K562 (cell line): ENCODE measurements around the gene EPHX1. TPM values are rescaled to one million over a fixed set of nuclear protein-coding genes. Genes with fewer than 3 reads are reported as not detected.

ENCODE experiments used
- AFF4 ChIP-seq: sonication (generic); formaldehyde crosslinking; IDR thresholded peaks from 2 replicates; pipeline ENCODE4 v1.8.0; 2023; ENCODE audit warnings: mild to moderate bottlenecking, missing genetic modification reagents
- NCOA6 ChIP-seq: fragments of 450-650 bp; IDR thresholded peaks from 2 replicates; pipeline ENCODE4 v1.6.1; 2017; ENCODE audit warnings: mild to moderate bottlenecking
- POLR3G ChIP-seq: IDR thresholded peaks from 2 replicates; pipeline ENCODE4 v1.6.1; 2011; ENCODE audit not compliant: insufficient read length, insufficient replicate concordance; ENCODE audit errors: extremely low read depth
- RB1 ChIP-seq: fragments of 450-650 bp; IDR thresholded peaks from 2 replicates; pipeline ENCODE4 v1.6.1; 2017; ENCODE audit warnings: low read depth, mild to moderate bottlenecking
- SMARCA4 ChIP-seq: fragments of 450-650 bp; IDR thresholded peaks from 2 replicates; pipeline ENCODE4 v1.6.1; 2016
- SOX6 ChIP-seq: fragments of 450-650 bp; IDR thresholded peaks from 2 replicates; pipeline ENCODE4 v1.6.1; 2014; ENCODE audit warnings: mild to moderate bottlenecking
- ZNF79 ChIP-seq: fragments of 250-450 bp; sonication (Bioruptor Pico); IDR thresholded peaks from 2 replicates; pipeline ENCODE4 v1.4.0; 2020; ENCODE audit warnings: low read depth, mild to moderate bottlenecking, moderate library complexity
- polyA plus RNA-seq, 8 experiments: library from polyadenylated mRNA; depleted of rRNA in 4 of 8; stranded (reverse) in 5 of 8; unstranded in 3 of 8; fragments of >200 nt; fragmentation: Nextera tagmentation in 2 of 8; fragmentation: Illumina TruSeq in 1 of 8; extraction: Ambion mirVana in 2 of 8; extraction: Trizol in 1 of 8; gene quantifications; 2 replicates each; pipeline versions ENCODE4 v1.2.1 to v1.2.3, GENCODE V29; 2011 to 2014; ENCODE audit warnings: inconsistent platforms in 1 of 8, missing spikeins in 1 of 8
- total RNA-seq, 7 experiments: library from RNA; depleted of rRNA in 6 of 7; stranded (reverse); fragments of >200 nt in 6 of 7; fragmentation: Illumina TruSeq in 2 of 7; extraction: Trizol in 2 of 7; gene quantifications; 2 replicates each; pipeline versions ENCODE4 v1.2.1 to v1.2.3, GENCODE V29; 2011 to 2021; ENCODE audit warnings: low replicate concordance in 1 of 7
- TF ChIP-seq, protein P1 (sequence below): sonication (generic); formaldehyde crosslinking; IDR thresholded peaks from 2 replicates; pipeline ENCODE4 v1.8.1; 2023; ENCODE audit warnings: mild to moderate bottlenecking, missing genetic modification reagents
- TF ChIP-seq, protein P2 (sequence below): sonication (generic); formaldehyde crosslinking; IDR thresholded peaks from 2 replicates; pipeline ENCODE4 v1.8.1; 2023; ENCODE audit warnings: mild to moderate bottlenecking, missing genetic modification reagents

The EPHX1 gene
- total and polyA plus RNA-seq, 9 of the 15 experiments (the other 6 are each of a cell fraction or from before 2014, with no cell fraction given) = 0.21 to 27.0 (median 6.7) TPM

- TF ChIP-seq, protein P1, sequence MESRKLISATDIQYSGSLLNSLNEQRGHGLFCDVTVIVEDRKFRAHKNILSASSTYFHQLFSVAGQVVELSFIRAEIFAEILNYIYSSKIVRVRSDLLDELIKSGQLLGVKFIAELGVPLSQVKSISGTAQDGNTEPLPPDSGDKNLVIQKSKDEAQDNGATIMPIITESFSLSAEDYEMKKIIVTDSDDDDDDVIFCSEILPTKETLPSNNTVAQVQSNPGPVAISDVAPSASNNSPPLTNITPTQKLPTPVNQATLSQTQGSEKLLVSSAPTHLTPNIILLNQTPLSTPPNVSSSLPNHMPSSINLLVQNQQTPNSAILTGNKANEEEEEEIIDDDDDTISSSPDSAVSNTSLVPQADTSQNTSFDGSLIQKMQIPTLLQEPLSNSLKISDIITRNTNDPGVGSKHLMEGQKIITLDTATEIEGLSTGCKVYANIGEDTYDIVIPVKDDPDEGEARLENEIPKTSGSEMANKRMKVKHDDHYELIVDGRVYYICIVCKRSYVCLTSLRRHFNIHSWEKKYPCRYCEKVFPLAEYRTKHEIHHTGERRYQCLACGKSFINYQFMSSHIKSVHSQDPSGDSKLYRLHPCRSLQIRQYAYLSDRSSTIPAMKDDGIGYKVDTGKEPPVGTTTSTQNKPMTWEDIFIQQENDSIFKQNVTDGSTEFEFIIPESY = no peak
- TF ChIP-seq RB1 (peak; percentile 88), AFF4 (CRISPR knock-in tag) (no peak; the same call in none of the 2 replicates), POLR3G (no peak), NCOA6 (no peak), ZNF79 (CRISPR knock-in tag) (no peak), SOX6 (no peak), SMARCA4 (0 out of 2 replicates have a peak, but pooled peaks have one; percentile 5)
- TF ChIP-seq, protein P2, sequence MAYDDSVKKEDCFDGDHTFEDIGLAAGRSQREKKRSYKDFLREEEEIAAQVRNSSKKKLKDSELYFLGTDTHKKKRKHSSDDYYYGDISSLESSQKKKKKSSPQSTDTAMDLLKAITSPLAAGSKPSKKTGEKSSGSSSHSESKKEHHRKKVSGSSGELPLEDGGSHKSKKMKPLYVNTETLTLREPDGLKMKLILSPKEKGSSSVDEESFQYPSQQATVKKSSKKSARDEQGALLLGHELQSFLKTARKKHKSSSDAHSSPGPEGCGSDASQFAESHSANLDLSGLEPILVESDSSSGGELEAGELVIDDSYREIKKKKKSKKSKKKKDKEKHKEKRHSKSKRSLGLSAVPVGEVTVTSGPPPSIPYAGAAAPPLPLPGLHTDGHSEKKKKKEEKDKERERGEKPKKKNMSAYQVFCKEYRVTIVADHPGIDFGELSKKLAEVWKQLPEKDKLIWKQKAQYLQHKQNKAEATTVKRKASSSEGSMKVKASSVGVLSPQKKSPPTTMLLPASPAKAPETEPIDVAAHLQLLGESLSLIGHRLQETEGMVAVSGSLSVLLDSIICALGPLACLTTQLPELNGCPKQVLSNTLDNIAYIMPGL = no peak
Observed at GRCh38 chr1:225881959-225882693, 72.2 kb downstream of the EPHX1 start, which contains the start of gene TMEM63A (continued).
